Lower leg skin (tissue), 3 donors: Measurements from ENCODE around the gene GH1.
"Not testable (repeated sequence)": the region's sequence is repeated elsewhere in the genome, so short reads cannot be mapped to it uniquely, and the experiment has no call there.

Experiments used
- POLR2A ChIP-seq, 2 donors: fragments of 450-650 bp; IDR thresholded peaks; one replicate each; pipeline ENCODE4 v1.6.1; 2016 to 2017; ENCODE audit warnings: antibody characterized with exemption in 2 of 2, mild to moderate bottlenecking in 1 of 2, moderate library complexity in 1 of 2
- TF ChIP-seq, protein P1 (sequence below), 3 donors: fragments of 450-650 bp; IDR thresholded peaks; one replicate each; pipeline ENCODE4 v1.5.1; 2016; ENCODE audit warnings: antibody characterized with exemption in 3 of 3, mild to moderate bottlenecking in 3 of 3, moderate library complexity in 2 of 3

- TF ChIP-seq, protein P1, sequence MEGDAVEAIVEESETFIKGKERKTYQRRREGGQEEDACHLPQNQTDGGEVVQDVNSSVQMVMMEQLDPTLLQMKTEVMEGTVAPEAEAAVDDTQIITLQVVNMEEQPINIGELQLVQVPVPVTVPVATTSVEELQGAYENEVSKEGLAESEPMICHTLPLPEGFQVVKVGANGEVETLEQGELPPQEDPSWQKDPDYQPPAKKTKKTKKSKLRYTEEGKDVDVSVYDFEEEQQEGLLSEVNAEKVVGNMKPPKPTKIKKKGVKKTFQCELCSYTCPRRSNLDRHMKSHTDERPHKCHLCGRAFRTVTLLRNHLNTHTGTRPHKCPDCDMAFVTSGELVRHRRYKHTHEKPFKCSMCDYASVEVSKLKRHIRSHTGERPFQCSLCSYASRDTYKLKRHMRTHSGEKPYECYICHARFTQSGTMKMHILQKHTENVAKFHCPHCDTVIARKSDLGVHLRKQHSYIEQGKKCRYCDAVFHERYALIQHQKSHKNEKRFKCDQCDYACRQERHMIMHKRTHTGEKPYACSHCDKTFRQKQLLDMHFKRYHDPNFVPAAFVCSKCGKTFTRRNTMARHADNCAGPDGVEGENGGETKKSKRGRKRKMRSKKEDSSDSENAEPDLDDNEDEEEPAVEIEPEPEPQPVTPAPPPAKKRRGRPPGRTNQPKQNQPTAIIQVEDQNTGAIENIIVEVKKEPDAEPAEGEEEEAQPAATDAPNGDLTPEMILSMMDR (IDR thresholded peaks at IDR 0.05) = not testable (repeated sequence)
- TF ChIP-seq POLR2A (IDR thresholded peaks at IDR 0.05) = not testable (repeated sequence)
Observed at GRCh38 chr17:63903787-63904201, 14.8 kb downstream of the GH1 start.
